Measurements from ENCODE around the gene PTPRD.
A peak's percentile ranks its signal among the peaks of the same experiment; 100 is the strongest.

PTPRD gene

DNA sequence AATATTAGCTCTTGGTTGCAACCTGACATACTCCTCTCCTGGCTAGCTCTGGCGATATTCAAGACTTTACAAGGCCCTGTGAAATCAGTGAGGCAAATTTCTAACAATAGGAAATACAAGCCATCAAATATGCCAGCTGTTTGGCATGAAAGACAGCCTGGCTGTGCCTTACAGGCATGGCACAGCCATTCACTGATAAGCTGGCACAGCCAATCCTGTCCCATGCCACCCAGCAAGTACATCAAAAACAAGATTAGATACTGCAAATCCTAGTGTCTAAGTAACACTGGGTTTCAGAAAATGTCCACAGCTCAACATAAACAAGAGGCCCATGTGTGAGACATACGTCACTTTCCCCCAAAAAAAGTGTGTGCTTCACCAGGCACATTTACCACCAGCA, 1767.4 kb downstream of the PTPRD start:
- DNase-seq = peak; percentile 6

DNA sequence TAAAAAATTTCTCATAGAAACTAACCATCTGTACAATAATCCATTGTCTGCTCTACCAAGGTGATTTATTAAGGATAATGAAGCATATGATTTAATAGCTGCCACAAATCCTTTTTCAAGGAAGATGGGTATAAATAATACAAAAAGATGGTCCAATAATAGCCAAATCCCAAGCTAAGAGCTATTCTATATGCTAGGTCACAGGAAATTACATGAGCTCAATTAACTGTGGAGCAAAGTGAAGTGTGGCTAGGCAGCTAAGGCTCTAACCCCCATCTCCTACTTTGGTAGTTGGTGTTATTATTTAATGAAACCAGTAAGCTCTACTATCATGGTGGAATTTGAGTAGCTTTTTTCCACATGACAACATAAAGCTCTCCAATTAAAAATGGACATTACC, 1768.3 kb downstream of the PTPRD start:
- DNase-seq = no peak

DNA sequence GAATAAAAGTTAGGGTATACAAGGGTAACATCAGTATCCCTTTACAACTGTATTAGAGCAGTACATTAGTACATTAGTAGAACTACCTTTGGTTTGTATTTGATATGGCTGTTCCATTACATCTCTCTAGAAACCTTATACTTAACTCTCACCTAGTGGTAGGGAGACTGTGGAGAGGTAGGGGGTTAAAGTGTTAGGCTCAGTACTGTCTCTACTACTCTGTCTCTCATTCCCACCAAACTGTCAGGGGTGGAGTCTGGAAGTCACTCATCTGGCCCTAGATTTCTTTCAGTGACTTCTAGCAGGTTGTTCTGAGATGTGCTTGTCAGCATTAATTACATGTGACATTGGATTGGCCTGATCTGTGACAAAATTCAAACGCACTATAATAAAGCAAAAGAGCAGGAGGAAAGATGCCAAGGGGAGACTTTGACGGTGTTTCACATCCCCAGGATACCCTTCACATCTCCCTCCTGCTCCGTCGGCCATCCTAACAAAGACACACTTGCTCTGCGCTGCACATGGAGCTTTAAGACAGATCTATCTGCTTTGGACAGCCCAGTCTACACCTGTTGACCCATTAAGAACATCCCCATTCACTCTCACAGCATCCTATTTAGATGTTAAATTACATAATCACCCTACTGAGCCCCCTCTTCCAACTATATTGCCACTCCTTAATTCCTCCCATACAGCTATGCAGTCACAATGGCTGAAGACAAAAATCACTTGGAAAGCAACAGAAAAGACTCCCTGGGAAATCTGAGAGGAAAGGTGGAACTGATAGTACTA, 1770.2 kb downstream of the PTPRD start:
- no peak for DNase-seq

DNA sequence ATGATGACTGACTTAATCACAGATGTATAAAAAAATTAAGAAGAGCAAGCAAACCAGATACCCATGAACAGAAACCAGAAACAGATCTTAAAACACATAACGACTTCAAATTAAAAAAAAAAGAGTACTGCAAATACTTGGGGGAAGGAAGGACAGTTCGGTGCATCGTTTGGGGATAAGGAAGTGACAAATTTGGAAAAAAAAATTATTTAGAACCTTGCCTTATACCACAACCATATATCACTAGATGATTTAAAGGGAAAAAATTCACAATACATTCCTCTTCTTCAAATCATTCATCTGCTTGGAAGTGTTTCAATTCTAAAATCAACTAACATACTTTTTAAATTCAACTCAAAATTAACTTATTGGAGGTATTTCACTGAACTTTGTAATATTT, 1774.7 kb downstream of the PTPRD start:
- DNase-seq = no peak

DNA sequence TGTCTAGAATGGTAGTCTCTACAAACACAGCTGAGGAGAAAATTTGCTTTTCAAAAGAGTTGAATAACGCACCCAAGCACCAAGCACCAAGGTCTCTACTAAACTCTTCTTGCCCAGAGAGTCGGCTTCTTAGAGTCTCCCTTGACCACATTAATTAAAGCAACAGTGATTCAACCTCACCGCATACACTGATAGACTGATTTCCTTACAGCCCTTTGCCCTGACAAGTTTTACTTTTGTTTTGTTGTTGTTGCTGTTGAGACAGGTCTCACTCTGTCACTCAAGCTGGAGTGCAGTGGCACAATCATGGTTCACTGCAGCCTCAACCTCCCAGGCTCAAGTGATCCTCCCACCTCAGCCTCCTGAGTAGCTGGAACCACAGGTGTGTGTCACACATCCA, 1777.5 kb downstream of the PTPRD start:
- no peak for DNase-seq

DNA sequence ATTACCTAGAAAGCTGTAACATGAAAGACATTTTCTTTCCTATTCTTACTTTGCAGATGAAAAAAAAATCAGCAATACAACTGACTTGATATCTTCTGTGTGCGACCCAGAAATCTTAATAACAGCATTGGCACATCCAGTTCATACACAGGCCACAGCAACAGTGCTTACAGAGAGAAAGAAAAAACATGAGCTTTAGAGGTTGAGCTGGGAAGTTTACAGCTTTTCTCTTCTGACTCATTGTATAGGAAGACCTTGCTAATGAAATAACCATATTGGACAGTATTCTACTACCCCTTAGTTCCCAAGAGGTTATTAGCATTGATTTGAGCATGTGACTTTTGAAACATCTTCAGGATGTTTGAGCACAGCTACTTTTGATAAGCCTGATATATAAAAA, 1779.8 kb downstream of the PTPRD start:
- no peak for DNase-seq

DNA sequence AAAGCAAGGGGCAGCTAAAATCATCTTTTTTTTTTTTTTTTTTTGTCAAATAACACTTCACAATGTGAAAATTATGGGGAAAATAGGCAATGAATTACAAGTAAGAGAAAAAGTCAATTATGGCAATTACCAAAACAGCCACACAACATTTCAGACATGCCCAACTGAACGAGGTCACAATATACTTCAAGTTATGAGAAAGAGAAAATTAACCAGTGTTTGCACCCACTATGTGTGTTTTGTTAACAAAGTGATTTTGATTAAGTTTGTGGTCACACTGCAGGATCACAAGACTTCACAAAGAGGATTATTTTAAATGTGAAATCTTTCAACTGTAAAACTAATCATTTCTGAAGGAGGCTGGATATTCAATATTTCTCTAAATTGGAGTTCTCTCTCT, 1780.4 kb downstream of the PTPRD start:
- DNase-seq = no peak

DNA sequence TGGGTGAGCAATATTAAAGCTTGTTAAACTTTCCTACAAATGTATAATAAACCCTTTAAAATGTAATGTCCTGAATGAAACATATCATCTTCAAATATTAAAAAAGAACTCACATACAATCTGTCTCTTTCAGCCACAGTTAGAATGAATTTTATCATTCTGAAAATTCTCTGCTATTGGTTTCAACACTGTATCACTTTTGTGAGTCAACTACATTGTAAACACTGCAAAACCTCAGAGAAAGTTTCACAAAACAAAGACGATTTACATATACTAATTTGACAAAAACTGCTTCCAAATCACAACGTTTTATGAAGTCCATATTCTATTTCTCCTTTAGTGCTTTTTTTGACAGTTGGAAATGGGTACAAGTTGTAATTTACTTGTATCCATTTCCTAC, 1781.2 kb downstream of the PTPRD start:
- no peak for DNase-seq

DNA sequence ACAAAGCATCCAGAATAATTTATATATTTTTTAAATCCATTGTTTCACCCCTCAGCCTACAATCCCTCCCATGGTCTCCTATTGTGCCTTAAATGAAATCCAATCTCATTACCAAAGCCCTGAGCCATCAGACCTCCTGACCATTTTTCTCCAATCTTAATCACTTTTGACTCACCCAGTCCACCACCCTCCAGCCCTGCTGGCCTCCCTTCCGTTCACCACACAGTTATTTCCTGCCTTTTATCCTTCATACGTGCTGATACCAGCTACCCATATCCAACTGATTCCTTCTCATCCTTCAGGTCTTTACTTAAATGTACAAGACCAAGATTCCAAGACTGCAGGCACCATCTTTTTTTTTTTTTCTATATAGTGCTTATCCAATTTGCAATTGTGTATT, 1786.5 kb downstream of the PTPRD start:
- no peak for DNase-seq

DNA sequence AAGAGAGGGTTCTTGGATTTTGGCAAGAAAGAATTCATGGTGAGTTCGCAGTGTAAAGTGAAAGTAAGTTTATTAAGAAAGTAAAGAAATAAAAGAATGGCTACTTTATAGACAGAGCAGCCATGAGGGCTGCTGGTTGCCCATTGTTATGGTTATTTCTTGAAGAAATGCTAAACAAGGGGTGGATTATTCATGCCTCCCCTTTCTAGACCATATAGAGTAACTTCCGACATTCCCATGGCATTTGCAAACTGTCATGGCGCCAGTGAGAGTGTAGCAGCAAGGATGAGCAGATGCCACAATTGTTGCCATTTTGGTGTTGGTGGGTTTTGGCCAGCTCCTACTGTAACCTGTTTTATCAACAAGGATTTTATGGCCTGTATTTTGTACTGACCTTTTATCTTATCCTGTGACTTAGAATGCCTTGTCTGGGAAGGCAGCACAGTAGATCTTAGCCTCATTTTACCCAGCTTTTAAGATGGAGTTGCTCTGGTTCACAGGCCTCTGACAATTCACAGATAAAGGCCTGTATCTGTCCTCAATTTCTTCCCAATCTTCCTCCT, 1787.1 kb downstream of the PTPRD start:
- DNase-seq = no peak

DNA sequence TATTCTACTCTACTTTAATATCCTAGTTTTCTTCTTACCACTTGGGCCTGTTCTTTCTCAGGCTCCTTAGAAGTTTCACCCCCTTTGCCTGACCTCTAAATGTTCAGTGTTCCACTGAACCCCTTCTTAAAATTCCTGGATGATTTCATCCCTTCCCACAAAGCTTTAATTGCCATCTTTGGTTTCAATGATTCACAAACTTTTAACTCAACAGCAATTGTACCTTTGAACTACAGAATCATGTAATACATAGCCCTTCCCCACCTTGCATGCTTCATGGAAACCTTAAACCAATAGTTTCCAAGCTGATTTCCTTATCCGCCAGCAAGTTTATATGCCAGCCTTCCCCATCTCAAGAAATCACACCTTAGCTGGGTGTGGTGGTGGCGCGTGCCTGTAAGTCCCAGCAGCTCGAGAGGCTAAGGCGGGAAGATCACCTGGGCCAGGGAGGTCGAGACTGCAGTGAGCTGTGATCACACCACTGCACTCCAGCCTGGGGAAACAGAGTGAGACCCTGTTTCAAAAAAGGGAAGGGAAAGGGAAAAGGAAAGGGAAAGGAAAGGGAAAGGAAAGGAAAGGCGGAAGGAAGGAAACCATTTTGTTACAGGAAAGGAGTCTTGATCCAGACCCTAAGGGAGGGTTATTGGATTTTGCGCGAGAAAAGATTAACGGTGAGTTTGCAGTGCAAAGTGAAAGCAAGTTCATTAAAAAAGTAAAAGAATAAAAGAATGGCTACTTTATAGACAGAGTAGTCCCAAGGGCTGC, 1789.5 kb downstream of the PTPRD start:
- DNase-seq = no peak

DNA sequence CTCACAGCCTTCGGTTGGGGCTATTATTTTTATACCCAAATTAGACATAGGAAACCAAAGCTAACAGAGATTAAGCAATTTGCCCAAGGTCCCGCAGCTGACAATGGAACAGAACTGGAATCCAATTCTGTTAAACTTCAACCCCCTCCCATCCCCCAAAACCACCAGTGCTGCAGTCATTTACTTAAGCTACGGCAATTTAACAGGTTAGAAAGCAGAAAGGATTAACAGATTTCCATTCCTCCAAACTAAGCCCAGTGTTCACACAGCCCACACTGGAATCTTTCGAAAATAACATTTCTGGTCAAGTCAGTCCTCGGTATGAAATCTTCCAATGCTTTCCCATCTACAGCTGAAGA, 1790.2 kb downstream of the PTPRD start:
- DNase-seq = no peak

DNA sequence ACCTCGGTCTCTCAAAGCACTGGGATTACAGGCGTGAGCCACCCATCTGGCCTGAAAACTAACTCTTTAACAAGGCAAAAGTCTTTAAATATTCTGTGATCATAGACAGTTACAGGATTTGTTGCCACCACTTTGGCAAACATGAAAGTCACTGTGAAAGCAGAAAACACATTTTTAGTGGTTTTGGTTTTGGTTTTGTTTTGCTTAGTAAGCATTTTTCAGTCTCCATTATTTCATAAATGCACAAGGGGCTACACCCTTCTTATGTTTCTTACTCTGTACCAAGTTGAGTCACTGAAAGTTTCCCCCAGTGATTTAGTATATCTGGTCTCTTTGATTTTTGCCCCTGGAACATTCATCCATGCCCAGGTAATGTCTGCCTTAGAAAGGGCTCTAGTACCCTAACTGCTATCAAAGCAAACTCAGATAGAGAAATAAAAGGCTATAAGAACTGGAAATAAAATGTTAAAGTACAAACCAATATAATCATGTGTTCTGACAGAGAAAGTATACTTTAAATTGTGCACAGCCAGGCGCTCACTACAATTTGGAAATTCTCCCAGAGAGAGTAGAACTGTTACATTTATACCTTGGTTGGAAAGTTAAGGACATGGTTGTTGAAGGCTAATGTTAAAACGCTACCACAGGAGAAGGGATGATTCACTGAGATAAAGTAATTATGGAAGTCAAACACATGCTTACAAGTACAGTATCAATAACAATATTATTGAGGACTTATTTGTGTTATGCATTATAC, 1790.7 kb downstream of the PTPRD start:
- no peak for DNase-seq

DNA sequence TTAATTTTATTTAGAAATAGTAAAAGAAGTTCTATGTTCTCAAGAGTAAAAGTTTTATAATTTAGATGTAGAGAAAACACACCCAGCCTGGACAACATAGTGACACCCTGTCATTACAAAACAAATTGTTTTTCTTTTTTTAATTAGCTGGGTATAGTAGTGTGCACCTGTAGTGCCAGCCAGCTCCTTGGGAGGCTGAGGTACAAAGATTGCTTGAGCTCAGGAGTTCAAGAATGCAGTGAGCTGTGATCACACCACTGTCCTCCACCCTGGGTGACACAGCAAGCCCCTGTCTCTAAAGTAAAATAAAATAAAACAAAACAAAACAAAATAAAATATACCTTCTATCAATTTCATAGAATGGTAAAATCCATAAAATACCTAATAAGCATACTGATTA, 1795.5 kb downstream of the PTPRD start:
- no peak for DNase-seq

DNA sequence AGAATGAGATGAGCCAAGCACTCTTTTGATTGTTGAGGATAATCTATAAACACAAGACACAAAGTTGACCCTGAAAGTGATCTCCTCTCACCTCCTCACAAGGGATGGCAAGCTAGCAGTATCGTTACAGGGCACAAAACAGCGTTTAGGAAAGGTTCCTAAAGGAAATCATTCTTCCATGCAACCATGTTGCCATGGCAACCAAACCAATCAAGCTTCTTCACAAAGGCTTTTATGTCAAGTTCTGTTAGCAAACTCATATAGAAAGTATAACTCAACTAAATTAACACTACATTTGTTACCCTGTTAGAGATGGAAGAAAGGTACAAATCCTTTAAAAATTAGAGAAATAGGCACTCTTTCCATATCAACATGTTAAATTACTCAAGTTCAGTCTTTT, 1796.4 kb downstream of the PTPRD start:
- no peak for DNase-seq

DNA sequence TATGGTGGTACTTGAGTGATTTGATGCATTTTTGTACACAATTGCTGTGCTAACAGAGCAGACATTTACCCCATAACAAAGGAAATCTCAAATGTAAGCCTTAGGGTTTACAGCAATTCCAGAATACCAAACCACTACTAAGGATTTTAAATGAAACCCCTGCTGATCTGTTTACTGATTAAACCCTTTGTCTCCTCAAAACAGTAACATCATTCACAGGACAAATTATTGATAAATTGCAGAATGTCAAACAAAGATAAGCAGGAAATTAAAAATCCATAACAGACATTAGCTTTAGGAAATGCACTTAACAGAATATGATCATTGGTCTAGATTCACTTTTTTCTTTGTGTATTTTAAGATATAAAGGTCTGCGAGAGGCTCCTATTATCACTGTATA, 1796.9 kb downstream of the PTPRD start:
- DNase-seq = no peak

DNA sequence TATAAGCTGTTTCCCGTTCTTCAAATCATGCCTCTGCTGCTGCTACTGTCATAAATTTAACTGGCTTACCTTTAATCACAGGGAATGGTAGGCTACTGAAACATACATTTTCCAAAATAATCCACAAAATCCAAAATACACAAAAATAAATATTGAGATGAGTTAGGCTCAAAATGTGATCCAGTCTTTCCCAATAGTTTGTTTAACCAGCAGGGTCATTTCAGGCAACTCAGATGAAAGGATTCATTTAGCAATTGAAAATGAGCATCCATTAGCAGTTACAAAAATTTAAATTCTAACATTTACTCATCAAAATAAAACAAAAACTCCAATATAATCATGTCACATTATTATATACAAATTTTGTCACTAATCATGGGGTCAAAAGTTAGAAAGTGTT, 1797.6 kb downstream of the PTPRD start:
- DNase-seq = no peak

DNA sequence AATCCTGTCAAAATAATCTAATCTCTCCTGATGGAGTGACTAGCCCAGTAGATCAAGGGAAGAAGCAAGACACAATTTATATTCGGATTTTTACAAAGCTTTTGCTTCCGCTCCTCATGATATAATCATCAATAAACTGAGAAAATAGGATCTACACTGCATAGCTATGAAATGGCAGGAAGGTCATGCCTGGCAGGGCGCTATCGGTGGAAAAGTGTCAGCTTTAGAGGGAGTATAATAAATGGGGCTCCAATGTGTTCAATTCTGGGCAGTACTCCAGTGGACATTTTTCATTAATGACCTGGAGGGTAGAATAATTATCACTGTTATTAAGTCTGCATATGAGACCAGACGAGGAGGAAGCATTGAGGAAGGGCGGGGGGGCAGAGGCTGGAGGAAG, 1799.9 kb downstream of the PTPRD start:
- no peak for DNase-seq

DNA sequence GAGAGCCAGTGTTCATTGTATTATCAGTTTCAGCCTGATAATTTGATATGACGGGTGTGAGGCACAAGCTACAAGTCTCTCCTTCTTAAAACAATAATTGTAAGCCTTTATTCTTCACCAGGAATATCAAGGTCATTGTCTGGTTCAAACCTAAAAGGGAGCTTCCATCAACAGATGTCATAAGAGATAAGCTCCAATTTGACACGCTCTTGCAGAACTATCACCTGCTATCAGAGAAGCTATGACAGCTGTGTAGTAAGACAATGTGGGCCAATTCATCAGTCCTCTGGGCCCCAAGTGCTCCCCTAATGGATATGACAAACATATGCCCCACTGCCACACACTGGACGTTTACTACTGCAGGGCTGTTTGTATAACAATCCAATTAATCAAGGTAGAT, 1803.1 kb downstream of the PTPRD start:
- no peak for DNase-seq

DNA sequence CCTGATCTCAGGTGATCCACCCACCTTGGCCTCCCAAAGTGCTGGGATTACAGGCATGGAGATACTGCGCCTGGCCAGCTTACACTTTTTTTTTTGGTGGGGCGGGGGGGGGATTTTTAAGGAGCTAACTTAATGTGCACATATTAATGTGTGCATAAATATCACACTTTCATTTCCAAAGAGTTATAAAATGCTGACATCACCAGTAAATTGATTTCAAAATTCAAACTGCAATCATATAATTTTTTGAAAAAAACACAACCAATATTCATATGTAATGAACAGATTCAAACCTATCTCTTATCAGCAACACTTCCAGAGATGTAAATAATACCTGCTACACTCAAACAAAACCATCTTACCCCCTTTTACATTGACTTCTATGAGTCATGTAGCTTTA, 1806.7 kb downstream of the PTPRD start:
- DNase-seq = no peak

DNA sequence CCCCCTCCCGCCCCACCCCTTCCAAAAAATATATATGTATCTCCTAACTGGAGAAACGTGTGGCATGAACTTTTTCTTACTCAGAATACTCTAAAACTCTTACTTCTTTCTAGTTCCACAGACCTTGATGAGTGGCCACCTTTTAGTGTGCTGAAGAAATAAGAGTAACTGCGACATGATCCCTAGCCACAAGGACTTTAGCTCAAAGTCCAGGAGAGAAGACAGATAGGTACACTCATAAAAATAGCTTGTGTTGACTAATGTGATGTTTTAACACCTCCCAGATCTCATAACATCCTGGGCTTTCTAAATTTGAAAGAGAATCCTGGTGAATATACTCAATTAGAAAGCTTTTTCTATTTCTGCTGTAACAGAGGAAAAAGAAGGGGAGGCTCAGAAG, 1808.2 kb downstream of the PTPRD start:
- DNase-seq = no peak

DNA sequence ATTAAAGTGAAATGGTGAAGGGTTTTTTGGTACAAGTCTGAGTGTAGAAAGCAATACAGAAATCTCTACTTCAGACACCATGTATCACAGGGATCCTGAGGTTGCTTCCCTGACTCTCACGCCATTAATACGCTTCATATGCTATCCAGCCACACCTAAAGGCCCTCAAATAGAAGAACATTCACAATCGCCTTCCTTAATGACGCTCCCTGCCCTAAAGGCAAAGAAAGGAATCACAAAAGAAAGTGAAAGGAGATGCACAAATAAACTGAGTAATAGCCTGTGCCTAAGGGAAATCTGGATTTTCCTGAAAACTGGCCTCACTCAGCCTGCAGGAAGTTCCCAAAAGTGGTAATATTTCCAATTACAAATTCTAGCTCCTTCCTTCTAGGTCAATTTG, 1810.6 kb downstream of the PTPRD start:
- no peak for DNase-seq

DNA sequence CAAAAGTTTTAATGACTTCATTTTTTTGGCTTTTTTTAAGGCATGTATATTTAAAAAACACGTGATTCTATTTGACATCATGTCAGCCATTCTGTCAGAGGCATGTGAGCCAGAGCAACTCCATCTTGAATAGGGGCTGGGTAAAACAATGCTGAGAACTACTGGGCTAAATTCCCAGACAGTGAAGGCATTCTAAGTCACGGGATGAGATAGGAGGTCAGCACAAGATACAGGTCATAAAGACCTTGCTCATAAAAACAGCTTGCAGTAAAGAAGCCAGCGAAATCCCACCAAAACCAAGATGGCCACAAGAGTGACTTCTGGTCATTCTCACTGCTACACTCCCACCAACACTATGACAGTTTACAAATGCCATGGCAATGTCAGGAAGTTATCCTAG, 1812.6 kb downstream of the PTPRD start:
- DNase-seq = no peak

DNA sequence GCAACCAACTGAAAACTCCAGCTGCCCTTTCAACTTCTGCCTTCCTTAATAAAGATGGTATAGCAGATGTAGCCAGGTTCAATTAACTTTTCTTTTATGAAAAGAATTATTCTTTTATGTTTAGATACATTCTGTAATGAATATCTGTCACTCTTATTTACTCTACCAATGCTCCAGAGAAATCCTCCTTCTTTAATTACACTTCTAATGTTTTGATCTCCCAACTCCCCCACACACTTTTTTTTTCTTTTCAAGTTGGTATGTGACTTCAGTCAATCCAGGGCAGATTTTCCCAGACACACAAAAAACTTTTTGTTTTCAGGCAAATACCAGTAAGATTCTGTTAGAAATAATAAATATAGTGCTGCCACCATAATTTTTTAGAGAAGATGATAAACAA, 1813.2 kb downstream of the PTPRD start:
- DNase-seq = no peak
